NCI-H748 (cell line): ENCODE measurements around the gene LAPTM5.

Source experiments
- DNase-seq: peaks from one replicate; lab custom pipeline; 2025; ENCODE audit not compliant: unreplicated experiment; lab: John Stamatoyannopoulos, UW

LAPTM5 gene

GRCh38 chr1:30756545-30757351, 826 bp downstream of the LAPTM5 start:
- DNase-seq = no peak

- no peak for DNase-seq
These were observed 1.4 kb downstream of the LAPTM5 start for GRCh38 chr1:30756206-30756544.

- no peak for DNase-seq
These were observed 1.8 kb downstream of the LAPTM5 start for GRCh38 chr1:30755746-30756145.

GRCh38 chr1:30755334-30755733, 2.2 kb downstream of the LAPTM5 start:
- no peak for DNase-seq

- DNase-seq = no peak
These were observed 2.8 kb downstream of the LAPTM5 start for GRCh38 chr1:30754684-30755171.

GRCh38 chr1:30753660-30754123, 3.9 kb downstream of the LAPTM5 start:
- DNase-seq = no peak

- DNase-seq = no peak
These were observed 4.5 kb downstream of the LAPTM5 start for GRCh38 chr1:30753118-30753517.

GRCh38 chr1:30752651-30752908, 5.0 kb downstream of the LAPTM5 start:
- no peak for DNase-seq

- no peak for DNase-seq
These were observed 5.5 kb downstream of the LAPTM5 start for GRCh38 chr1:30751830-30752650.

GRCh38 chr1:30750731-30751291, 6.8 kb downstream of the LAPTM5 start:
- DNase-seq = no peak

GRCh38 chr1:30749691-30750583, 7.6 kb downstream of the LAPTM5 start:
- peak; percentile 5 for DNase-seq

- DNase-seq = no peak
These were observed 8.7 kb downstream of the LAPTM5 start for GRCh38 chr1:30748699-30749401.

- peak; percentile 76 for DNase-seq
These were observed 9.4 kb downstream of the LAPTM5 start for GRCh38 chr1:30748098-30748698.

GRCh38 chr1:30747033-30748008, 10.3 kb downstream of the LAPTM5 start:
- no peak for DNase-seq

- no peak for DNase-seq
These were observed 11.2 kb downstream of the LAPTM5 start for GRCh38 chr1:30746212-30747032.

GRCh38 chr1:30745834-30746208, 11.8 kb downstream of the LAPTM5 start:
- no peak for DNase-seq

- DNase-seq = no peak
These were observed 12.3 kb downstream of the LAPTM5 start for GRCh38 chr1:30745156-30745833.
